NCI-H1048 (cell line): Measurements from ENCODE around the gene ZFP90.
"Not testable (repeated sequence)": the region's sequence is repeated elsewhere in the genome, so short reads cannot be mapped to it uniquely, and the experiment has no call there.

ENCODE experiments used
- DNase-seq: peaks from one replicate; lab custom pipeline; 2025; lab: John Stamatoyannopoulos, UW

The ZFP90 gene

DNA sequence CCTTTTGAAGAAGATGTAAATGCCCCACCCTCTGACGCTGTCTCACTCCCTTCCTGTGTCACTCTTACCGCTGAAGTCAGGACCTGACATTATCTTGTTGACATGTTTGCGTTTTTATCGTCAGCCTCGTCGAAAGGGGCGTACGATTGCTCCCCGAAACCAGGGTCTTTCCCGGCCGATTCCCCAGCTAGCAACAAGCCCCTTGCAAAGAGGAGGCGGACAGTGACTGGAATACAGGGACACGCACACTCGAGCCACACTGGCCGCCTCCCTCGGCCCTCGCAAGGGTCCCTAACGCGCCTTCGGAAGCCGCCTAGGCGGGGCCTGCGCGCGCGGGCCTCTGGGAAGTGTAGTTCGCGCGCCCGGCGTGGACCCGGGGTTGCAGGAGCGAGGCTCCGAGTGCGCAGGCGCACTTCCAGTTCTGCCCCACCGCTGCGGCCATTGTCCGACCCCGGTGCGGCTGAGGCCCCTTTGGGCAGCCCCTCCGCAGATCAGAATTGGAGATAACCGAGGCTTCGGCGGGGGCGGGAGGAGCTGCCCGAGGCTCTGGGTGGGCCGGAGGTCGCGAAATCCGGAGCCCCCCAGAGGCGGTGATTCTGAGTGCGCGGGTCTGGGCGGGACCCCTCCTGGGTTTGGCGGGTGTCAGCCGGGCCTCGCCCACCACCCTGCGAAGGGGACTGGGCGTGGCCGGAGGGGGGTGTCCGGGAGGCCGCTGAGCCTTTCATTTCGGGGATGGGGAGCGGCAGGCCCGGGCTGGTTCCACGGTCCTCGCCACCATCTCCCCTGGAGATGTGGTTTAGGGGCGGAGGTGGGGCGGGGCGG, at the start of gene ZFP90:
ZFP90 (plus strand) TSS at position 412 of the 822 bp plus-strand sequence. CDS start 502 bp downstream, outside the sequence.
- peak; percentile 10 for DNase-seq

DNA sequence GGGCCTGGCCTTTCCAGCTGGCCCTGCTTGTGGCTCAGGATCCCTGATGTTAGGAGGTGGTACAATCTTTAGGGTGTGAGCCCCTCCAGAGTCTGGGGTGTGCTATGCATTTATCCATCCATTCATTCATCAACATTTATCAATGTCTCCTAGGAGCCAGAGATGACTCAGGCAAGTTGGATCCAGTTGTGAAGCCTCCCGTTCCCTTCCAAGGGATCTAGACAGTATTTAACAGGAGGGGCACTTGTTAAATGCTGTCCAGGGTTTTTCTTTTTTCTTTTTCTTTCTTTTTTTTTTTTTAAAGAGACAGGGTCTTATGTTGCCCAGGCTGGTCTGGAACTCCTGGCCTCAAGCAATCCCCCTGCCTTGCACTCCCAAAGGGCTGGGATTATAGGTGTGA, 48.7 kb upstream of the ZFP90 start:
- DNase-seq: no peak

DNA sequence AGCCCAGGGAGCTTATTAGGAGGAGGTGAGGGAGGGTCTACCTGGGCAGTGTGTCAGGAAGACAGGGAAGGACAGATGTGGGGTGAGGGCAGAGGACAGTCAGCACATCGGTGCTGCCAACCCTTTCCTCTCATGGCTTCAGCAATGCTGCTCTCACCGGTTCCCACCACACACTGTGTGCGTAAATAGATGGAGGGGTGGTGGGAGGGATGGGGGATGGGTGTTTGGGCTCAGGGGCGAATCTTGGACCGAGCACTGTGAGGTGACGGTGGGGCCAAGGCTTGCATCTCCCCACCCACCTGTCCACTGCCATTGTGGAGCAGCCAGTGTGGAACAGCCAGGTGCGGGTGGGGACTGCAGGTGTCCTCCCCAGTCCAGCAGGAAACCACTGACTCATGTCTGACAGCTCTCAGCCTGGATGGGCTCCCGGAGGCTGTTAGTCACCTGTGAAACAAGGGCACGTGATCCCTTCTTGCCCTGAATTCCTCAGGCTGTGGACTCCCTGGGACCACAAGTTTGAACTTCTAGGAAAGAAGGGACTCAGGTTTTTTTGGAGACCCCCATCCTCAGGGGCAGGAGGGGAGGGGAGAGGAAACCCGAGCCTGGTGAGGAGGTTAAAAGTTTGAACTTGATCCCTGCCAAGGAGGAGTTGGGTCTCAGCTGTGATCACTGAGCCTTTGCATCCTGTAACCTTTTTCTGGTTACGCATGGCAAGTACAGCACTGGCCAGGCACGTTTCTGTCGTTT, 48.1 kb upstream of the ZFP90 start:
- no peak for DNase-seq

DNA sequence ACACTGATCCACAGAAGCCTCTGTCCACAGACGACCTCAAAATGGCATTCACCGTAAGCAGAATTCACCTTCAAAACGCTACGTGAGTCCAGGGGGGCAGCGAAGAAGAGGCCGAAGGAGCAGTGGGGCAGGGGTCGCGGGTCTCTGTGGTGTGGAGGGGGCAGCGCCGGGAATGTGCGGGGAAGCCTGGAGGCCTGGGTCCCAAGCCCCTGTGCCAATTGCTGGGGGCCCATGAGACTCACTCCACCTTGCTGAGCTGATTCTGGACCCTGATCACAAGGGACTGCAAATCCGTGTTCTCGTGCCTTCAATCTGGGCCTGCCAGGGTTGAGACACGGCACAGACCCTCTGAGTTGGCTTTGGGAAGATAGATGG, 47.5 kb upstream of the ZFP90 start:
- no peak for DNase-seq

DNA sequence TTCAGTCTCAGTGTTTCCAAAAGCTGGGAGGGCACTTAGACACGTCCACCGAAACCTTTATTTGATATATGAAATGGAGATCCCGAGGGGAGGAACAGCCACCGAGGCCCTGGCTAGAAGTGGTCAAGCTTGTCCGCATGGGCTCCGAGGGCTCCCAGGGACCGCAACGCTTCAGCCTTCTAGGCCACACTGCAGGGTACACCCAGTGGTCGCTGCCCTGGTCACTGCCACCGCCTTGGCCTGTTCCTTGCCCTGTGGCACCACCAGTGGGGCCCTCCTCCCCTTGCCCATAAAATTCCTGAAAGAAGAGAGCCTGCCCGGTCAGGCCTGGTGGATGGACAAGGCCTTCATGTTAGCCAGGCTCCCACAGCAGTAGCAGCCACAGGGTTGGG, 46.9 kb upstream of the ZFP90 start:
- DNase-seq: no peak

DNA sequence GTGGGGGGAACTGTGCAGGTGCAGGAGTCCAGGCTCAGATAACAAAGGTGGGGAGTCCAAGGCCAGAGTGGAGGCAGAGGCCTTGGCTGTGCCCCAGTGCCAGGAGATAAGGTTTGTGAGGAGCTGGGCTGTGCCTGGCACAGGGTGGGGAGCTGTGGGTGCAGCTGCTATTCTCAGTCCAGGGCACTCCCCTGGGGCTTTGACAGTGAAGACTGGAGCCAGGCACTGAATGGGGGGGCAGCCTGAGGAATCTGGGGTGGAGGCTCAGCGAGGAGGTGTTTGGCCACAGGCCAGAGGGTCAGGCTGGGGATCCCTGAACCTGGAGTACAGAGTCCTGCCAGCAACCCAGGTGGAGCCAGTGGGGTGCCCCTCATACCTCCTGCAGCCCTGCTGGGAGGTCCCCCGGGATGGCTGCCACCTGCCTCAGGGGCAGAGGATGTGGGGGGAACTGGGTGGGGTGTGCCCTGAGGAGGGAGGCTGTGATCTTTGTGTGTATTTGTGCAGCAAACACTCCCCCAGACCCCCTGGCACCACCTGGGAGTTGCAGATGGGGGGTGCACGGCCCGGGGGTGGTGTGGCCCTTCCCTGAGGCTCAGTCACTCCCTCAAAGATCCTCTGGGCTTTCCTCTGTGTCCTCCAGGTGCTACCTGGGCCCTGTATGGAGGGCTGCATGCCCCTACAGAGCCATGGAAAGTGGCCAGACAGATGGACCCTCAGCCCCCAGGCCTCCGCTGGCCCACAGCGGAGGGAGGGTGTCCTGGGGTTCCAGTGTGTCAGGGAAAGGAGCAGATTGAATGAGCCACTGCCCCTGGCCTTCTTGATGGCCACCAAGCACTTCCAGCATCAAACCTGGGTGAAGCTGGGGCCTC, 46.3 kb upstream of the ZFP90 start:
- DNase-seq: no peak

DNA sequence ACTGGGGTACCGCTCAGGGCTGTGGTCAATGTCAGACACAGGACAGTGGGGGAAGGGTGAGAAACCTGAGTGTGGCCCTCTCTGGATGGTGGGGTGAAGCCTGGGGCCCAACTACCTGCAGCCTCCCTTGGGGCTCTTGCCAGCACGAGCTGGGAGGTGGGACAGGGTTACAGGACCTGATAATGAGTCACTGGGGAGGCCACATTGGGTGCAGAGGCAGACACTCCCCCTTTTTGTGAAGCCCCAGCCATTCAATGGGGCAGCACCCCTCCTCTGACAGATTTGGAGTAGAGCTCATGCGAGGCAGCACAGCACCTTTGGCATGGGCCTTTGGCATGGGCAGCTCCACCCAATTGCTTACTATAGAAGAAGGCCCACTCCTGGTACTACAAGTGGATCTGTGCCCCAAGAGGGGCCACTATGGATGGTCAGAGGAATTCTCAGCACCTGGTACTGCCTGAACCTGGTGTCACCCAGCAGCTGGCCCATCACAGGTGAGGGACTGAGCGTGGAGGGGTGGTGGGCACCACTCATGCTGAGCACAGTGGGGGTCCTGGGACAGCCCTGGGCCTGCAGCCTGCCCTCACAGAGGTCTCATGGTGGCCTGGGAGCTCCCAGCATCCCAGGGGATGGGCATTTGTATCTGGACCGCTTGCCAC, 45.5 kb upstream of the ZFP90 start:
- DNase-seq: no peak

DNA sequence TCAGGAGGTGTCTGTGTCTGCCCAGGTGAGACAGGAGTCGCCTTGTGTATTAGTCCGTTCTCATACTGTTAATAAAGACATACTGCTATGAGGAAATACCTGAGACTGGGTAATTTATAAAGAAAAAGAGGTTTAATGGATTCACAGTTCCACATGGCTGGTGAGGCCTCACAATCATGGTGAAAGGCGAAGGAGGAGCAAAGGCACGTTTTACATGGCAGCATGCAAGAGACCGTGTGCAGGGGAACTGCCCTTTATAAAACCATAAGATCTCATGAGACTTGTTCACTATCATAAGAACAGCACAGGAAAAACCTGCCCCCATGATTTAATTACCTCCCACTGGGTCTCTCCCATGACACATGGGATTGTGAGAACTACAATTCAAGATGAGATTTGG, 44.8 kb upstream of the ZFP90 start:
- DNase-seq: not testable (repeated sequence)

DNA sequence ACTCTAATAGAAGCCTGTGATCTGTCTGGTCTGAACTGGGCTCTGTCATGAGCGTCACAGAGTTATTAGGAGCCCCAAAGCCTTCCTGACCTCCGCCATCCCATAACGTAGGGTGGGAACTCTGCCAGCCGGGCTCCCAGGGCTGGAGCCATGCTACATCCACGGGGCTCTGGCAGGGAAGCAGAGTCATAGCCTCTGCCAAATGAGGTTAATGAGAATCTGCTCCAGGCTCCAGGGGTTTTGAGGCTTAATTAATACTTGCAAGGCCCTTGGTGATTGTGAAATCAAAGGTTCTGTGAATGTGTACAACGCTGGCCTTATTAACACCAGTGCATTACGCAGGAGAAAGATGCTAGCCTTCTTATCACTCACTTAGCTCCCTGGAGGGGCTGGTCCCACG, 42.4 kb upstream of the ZFP90 start:
- no peak for DNase-seq

DNA sequence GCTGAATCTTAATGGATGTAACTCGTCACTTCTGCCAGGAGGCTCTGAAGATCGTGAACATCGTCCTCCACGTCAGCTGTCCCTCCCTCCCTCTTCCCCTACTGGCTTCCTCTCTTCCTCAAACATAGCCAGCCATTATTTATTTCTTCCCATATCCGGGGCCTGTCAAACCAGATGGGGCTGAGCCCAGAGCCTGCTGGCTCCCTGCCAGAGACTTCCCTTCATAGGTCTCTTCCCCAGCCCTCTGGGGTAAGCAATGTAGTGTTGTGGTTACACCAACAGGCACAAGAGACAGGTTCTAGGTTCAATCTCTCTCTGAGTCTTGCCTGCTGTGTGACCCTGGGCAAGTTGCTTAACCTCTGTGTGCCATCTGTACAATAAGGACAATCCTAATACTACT, 40.1 kb upstream of the ZFP90 start:
- DNase-seq: no peak

DNA sequence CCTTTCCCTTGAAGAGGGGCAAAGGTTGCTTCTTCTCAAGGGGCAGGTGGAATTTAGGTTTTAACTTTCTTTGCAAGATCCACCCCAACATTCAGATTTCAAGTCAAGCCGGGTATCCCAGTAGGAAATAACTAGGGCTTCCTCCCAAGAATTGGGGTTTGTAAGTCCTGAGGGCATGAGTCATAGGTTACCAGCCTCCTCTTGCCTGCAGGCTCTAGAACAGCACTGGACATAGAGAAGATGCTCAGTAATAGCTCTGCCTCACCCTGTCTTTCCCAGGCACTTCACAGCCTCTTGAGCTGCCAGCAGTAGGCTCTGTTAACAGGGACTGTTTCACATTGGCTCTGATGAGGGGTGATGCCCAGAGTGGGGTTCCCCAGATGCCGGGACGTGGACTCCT, 35.8 kb upstream of the ZFP90 start:
- no peak for DNase-seq

DNA sequence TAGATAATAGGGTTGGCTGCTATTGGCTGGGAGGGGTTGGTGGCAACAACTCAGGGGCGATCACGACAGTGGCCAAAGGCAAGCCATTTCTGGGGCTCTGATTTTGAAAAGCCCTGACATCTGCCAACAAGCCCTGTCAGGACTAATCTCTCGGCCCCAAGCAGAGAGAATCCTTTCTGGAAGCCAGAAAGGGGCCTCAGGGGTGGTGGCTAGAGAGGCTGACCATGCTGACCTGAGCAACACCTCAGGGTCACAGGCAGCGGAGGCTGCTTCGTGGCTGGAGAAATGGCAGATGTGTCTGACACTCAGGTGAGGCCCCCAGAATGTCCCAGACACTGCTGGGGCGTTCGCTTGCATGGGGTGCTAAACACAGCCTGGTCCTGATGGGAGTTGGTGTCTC, 35.0 kb upstream of the ZFP90 start:
- no peak for DNase-seq

DNA sequence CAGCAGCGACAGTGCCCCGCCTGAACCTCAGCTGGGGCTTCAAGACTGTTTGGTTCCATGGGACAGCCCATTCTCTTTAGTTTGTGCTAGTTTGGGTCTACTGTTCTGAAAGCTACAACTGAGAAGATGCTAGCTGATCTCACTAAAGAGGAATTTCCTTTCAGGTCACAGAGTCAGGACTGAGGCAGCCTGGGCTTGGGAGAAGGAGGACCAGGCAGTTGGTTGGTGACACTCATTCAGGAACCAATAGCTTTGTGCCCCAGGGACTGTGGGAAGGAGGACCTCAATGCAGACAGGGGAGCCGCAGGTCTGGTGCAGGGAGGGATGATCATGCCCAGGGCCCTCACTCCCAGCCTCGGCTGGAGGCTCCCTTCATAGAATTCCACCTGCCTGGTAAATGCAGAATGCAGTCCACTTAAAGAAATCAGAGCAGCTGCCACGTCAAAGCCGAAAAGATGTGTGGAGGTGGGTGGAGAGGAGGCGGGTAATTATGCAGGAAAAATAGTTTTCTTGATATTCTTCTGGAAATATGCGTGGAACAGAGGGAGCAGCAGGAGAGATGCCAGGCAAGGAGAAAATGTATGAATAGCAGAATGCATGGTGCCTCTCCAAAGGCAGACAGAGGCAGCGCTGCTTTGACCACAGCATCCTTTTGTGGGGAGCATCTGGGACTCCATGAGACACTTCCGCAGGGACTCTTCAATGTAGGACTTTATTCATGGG, 32.6 kb upstream of the ZFP90 start:
- no peak for DNase-seq

DNA sequence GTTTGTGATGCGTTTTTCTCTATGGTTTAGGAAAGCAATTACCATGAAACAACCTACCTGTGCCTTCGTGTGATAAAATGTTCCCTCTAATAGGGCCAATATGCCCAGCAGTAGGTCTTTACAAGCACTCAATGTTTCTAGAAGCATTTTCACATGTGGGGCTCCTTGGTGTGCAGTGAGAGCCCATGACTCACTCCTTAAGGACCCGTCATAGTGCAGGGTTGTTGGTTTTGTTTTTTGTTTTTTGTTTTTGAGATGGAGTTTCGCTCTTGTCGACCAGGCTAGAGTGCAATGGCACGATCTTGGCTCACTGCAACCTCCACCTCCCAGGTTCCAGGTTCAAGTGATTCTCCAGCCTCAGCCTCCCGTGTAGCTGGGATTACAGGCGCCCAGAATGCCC, 31.1 kb upstream of the ZFP90 start:
- no peak for DNase-seq

DNA sequence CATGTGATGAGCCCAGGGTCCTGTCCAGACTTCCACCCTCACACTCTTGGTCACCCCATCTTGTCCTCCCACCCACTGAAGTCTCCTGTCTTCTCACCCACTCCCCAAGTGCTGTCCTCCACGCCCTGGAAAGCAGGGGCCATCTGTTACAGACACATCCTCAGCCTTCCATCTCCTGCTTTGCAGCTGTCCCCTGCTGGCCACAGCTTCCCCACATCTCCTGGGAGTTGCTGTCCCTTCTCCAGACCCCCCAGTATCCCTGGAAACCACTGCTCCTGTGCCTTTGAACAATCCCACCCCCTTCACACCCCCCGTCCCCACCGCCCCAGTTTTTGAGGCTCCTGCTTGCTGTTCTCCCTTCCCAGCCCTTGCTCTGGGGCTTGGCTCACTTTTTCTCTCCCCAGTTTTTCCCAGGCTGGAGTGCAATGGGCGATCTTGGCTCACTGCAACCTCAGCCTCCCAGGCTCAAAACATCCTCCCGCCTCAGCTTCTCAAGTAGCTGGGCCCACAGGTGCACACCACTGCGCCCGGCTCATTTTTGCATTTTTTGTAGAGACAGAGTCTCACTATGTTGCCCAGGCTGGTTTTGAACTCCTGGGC, 30.4 kb upstream of the ZFP90 start:
- DNase-seq: no peak

DNA sequence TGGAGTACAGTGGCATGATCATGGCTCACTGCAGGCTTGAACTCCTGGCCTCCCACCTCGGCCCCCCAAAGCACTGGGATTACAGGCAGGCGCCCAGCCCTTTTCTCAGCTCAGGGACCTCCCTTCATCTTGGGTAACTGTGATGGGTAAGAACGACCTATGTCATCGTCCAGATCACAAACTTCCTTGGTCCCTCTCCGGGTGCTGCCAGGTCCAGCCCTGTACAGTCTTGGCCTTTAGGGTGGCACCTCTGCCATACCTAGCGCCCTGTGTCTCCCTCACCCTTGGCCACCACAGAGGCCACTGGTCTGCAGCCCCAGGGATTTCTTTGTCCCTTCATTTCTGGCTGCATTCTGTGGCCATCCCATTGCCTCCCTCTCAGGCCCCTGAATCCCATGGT, 29.7 kb upstream of the ZFP90 start:
- no peak for DNase-seq

DNA sequence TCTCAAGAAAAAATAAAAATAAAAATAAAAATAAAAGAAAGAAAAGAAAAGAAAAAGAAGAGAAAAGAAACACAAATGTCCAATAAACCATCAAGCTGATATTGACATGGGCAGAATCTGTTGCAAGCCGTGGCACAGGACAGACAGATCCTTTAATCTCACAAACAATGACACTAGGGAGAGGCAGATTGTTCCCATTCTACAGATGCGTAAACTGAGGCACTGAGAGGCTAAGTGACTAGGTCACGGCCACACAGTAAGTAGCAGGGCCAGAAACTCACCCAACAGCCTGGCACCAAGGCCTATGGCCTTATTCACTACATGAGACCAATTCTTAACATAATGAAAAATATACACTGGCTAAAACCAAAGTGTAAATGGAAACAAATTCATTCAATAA, 28.3 kb upstream of the ZFP90 start:
- DNase-seq: no peak

DNA sequence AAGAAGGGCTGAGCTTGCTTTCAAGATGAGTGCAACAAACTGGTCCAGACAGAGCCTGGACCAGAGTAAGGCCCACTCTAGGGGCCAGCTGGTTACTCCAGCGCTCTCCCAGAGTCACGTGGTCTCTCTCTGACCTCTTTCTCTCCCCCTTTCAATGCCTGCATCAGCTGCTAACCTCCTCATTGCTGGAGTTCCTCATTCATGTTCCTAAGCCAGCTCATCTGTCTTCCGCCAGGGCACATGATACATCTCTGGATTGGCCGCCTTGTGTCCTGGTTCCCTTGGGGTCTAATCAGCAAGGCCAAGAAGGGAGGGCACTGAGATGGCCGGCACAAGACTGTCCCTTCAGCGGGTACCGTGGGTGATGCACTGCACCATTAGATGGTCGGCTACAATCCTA, 26.9 kb upstream of the ZFP90 start:
- DNase-seq: no peak

DNA sequence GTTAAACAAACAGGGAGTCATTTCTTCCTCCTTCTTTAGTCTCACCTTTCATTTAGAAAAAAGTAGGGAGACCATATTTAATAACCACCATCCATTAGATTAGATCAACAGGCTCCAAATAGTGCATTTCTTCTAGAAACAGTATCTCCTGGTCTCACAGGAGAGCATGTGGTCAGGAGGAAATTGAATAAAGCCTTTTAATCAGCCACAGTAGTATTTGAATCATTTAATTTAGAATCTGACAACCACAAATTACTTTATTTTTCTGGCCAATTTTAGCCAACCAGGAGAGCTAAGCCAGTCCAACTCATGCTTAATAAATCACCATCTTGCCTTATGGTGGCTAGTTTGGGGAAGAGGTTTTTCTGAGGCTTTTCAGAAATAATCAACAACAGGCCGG, 26.3 kb upstream of the ZFP90 start:
- DNase-seq: no peak

DNA sequence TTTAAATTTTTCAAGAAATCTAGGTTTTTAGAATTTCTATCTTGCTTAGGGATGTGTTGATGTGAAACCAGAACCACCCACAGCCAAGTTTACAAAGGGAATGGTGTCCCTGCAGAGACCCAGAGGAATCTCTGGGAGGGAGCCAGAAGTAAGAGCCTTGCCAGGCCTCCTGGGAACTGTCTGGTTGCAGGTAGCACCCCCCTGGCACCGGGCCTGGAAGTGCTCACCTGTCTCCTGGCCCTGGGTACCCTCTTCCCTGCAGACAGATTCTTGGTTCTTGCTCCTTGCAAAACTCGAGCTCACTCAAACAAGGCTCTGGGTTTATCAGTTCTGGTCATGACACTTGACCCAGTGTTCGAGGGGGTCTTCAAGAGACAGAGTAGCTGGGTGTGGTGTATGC, 24.6 kb upstream of the ZFP90 start:
- no peak for DNase-seq

DNA sequence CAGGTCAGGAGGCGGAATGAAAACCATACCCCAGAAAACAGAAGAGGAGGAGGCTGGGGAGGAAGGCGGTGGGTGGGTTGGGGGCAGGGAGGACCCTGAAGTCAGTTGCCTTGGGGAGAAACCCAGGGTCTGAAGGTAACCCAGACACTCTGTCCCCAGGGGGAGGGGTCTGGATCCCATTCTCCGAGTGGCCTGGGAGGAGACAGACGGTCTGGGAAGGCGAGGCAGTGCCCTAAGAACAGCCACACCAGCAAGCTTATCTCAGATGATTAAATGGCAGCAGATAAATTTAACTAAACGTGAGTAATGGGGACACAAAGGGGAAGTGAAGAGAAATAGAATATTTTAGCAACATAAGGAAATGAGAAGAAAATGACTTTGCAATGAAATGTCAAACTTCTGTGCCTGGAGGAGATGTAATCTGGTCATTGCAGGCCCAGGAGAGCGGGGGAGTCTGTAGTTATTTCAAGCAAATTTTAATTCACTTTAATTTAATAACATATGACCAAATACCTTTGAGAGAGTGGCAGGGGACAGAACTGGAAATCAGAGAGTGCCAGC, 21.4 kb upstream of the ZFP90 start:
- DNase-seq: no peak
